IPS-15b (cell line): ENCODE measurements around the gene ACTR10.

ENCODE experiments used
- H3K27me3 ChIP-seq: one replicate; pipeline ENCODE4 v1.6.1; 2013; ENCODE audit warnings: low read length; ENCODE audit not compliant: control insufficient read depth, insufficient read depth
- H3K36me3 ChIP-seq: one replicate; pipeline ENCODE4 v1.6.1; 2013; ENCODE audit warnings: low read length; ENCODE audit not compliant: control insufficient read depth, insufficient read depth
- H3K4me1 ChIP-seq: one replicate; pipeline ENCODE4 v1.6.1; 2013; ENCODE audit warnings: mild to moderate bottlenecking, low read length; ENCODE audit not compliant: control insufficient read depth, insufficient read depth
- H3K4me3 ChIP-seq: one replicate; pipeline ENCODE4 v1.5.1; 2013; ENCODE audit warnings: low read depth, low read length
- H3K9ac ChIP-seq: one replicate; pipeline ENCODE4 v1.6.1; 2013; ENCODE audit warnings: low read depth, mild to moderate bottlenecking, low read length
- H3K9me3 ChIP-seq: one replicate; pipeline ENCODE4 v1.6.1; 2013; ENCODE audit warnings: mild to moderate bottlenecking, low read length; ENCODE audit not compliant: control insufficient read depth, insufficient read depth

The ACTR10 gene

GRCh38 chr14:58199726-58200479 lies at the start of gene ACTR10:
Gene ACTR10, plus strand, starts transcription at chr14:58200149. Its CDS starts 69 bp downstream, at chr14:58200218.
- Histone ChIP-seq H3K9ac (peak within 1 kb of the TSS; percentile 83), H3K4me1 (no peaks in the 10 kb centered on the region), H3K36me3 (no peaks in the 10 kb centered on the region), H3K4me3 (peak within 1 kb of the TSS; percentile 95), H3K9me3 (no peaks in the 10 kb centered on the region), H3K27me3 (no peaks in the 10 kb centered on the region)

- H3K4me3 ChIP-seq: peak overlapping the region; percentile 82
- H3K27me3 ChIP-seq: peaks cover 39% of the 10 kb centered on the region
- peaks cover 8% of the 10 kb centered on the region for H3K4me1 ChIP-seq
- H3K36me3 ChIP-seq: no peaks in the 10 kb centered on the region
- no peaks in the 10 kb centered on the region for H3K9me3 ChIP-seq
- no peak overlapping the region for H3K9ac ChIP-seq
These were observed 49.6 kb upstream of the ACTR10 start for GRCh38 chr14:58150243-58150805.

- Histone ChIP-seq H3K9me3 (no peaks in the 10 kb centered on the region), H3K36me3 (no peaks in the 10 kb centered on the region), H3K9ac (peak overlapping the region; percentile 4), H3K27me3 (peaks cover 39% of the 10 kb centered on the region), H3K4me3 (peak overlapping the region; percentile 82), H3K4me1 (peaks cover 8% of the 10 kb centered on the region)
These were observed 48.6 kb upstream of the ACTR10 start for GRCh38 chr14:58151133-58152013.

GRCh38 chr14:58152014-58152857 lies 47.7 kb upstream of the ACTR10 start, which contains the start of gene ARMH4:
Gene ARMH4, minus strand, starts transcription at chr14:58152213. Its CDS starts 12,855 bp downstream, at chr14:58139358.
- Histone ChIP-seq H3K4me3 (peak within 1 kb of the TSS; percentile 82), H3K9me3 (no peaks in the 10 kb centered on the region)

GRCh38 chr14:58160561-58160960 lies 39.4 kb upstream of the ACTR10 start:
- H3K9me3 ChIP-seq: no peaks in the 10 kb centered on the region
- no peaks in the 10 kb centered on the region for H3K27me3 ChIP-seq
- H3K4me1 ChIP-seq: no peaks in the 10 kb centered on the region
- no peak overlapping the region for H3K4me3 ChIP-seq
- no peak overlapping the region for H3K9ac ChIP-seq
- H3K36me3 ChIP-seq: no peaks in the 10 kb centered on the region

More at GRCh38 chr14:58152014-58152857, 47.7 kb upstream of the ACTR10 start, which contains the start of gene ARMH4:
- peak within 1 kb of the TSS; percentile 4 for H3K9ac ChIP-seq
- no peaks in the 10 kb centered on the region for H3K36me3 ChIP-seq
- peaks cover 8% of the 10 kb centered on the region for H3K4me1 ChIP-seq
- H3K27me3 ChIP-seq: peaks cover 39% of the 10 kb centered on the region

GRCh38 chr14:58166005-58166983 lies 33.7 kb upstream of the ACTR10 start:
- Histone ChIP-seq H3K9ac (no peak overlapping the region), H3K36me3 (no peaks in the 10 kb centered on the region), H3K4me3 (no peak overlapping the region), H3K27me3 (no peaks in the 10 kb centered on the region), H3K4me1 (peaks cover 7% of the 10 kb centered on the region), H3K9me3 (no peaks in the 10 kb centered on the region)

- peaks cover 10% of the 10 kb centered on the region for H3K4me1 ChIP-seq
- no peaks in the 10 kb centered on the region for H3K27me3 ChIP-seq
- H3K9me3 ChIP-seq: no peaks in the 10 kb centered on the region
- no peaks in the 10 kb centered on the region for H3K36me3 ChIP-seq
- H3K9ac ChIP-seq: no peak overlapping the region
- no peak overlapping the region for H3K4me3 ChIP-seq
These were observed 32.9 kb upstream of the ACTR10 start for GRCh38 chr14:58167057-58167456.

- Histone ChIP-seq H3K4me1 (peaks cover 10% of the 10 kb centered on the region), H3K9ac (no peak overlapping the region), H3K36me3 (no peaks in the 10 kb centered on the region), H3K9me3 (no peaks in the 10 kb centered on the region), H3K27me3 (no peaks in the 10 kb centered on the region), H3K4me3 (no peak overlapping the region)
These were observed 32.1 kb upstream of the ACTR10 start for GRCh38 chr14:58167891-58168290.

GRCh38 chr14:58171090-58171489 lies 28.9 kb upstream of the ACTR10 start:
- Histone ChIP-seq H3K4me1 (peaks cover 10% of the 10 kb centered on the region), H3K36me3 (no peaks in the 10 kb centered on the region), H3K27me3 (no peaks in the 10 kb centered on the region), H3K9ac (no peak overlapping the region), H3K9me3 (no peaks in the 10 kb centered on the region), H3K4me3 (peak overlapping the region; percentile 24)

- no peaks in the 10 kb centered on the region for H3K36me3 ChIP-seq
- no peak overlapping the region for H3K4me3 ChIP-seq
- H3K9me3 ChIP-seq: no peaks in the 10 kb centered on the region
These were observed 22.8 kb upstream of the ACTR10 start for GRCh38 chr14:58177125-58177524.

More at GRCh38 chr14:58177125-58177524, 22.8 kb upstream of the ACTR10 start:
- Histone ChIP-seq H3K4me1 (no peaks in the 10 kb centered on the region), H3K9ac (no peak overlapping the region), H3K27me3 (no peaks in the 10 kb centered on the region)
